Lower lobe of right lung (tissue), 2 donors: Measurements from ENCODE around the gene OMG. TPM values are rescaled to one million over a fixed set of nuclear protein-coding genes. Genes with fewer than 3 reads are reported as not detected.

Experiments
- ATAC-seq, 2 donors: fragments of 200-7000 bp; cut with Tn5 transposase; one replicate each; pipeline ENCODE4 v1.9.1; 2020 to 2022; ENCODE audit warnings: mild to moderate bottlenecking in 2 of 2, moderate library complexity in 2 of 2
- DNase-seq: peaks from one replicate; pipeline ENCODE4 v3.0.0-alpha.2; 2020
- H3K27ac ChIP-seq: fragments of 200-600 bp; one replicate; pipeline ENCODE4 v1.8.0; 2022
- H3K27me3 ChIP-seq: fragments of 200-600 bp; one replicate; pipeline ENCODE4 v1.8.0; 2022; ENCODE audit warnings: low read depth
- H3K36me3 ChIP-seq: fragments of 200-600 bp; one replicate; pipeline ENCODE4 v1.8.0; 2022; ENCODE audit warnings: mild to moderate bottlenecking
- H3K4me1 ChIP-seq: fragments of 200-600 bp; one replicate; pipeline ENCODE4 v1.8.0; 2022
- H3K4me3 ChIP-seq: fragments of 200-600 bp; one replicate; pipeline ENCODE4 v1.8.0; 2022; ENCODE audit warnings: mild to moderate bottlenecking
- H3K9me3 ChIP-seq: fragments of 200-600 bp; one replicate; pipeline ENCODE4 v1.8.0; 2022
- intact Hi-C: fragments of 100-400 bp; cut with DNase I; formaldehyde crosslinking; loops from one replicate; pipeline ENCODE4 v1.11.0; 2022
- total RNA-seq: library from RNA; stranded (reverse); fragmentation: NEBNext Ultra II Directional; extraction: Animal tissue kit (Norgen Biotek cat#: 25700); gene quantifications from one replicate; pipeline ENCODE4 v1.2.1, GENCODE V29; 2021
- TF ChIP-seq, protein P1 (sequence below): fragments of 200-600 bp; IDR thresholded peaks from one replicate; pipeline ENCODE4 v1.8.0; 2022; ENCODE audit warnings: antibody characterized with exemption, mild to moderate bottlenecking
- donor health status: DM: no; HTN: yes; CAD: no; lungs with severe emphysema.

Gene OMG
- total RNA-seq, 1 donor from 2014 or later: 12.4 TPM

DNA sequence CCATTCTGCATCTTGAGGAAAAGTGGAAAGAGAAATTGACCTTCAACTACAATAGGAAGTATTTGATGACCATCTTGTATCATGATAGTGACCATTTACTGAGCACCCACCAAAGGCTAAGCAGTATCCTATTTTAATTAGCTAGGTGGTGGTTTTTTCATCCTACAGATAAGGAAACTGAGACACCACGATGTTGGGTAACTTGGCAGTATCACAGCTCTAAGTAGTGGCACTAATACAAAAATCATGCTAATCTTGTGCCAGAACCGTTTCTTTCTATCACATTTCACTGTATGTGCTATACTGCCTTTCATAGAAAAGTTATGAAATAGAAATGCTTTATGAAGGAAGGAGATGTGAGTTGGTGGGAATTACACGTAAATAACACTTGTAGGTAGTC is 14.5 kb upstream of the OMG start:
- intact Hi-C loops: no loop called here
- no peak for ATAC-seq
- TF ChIP-seq, protein P1, sequence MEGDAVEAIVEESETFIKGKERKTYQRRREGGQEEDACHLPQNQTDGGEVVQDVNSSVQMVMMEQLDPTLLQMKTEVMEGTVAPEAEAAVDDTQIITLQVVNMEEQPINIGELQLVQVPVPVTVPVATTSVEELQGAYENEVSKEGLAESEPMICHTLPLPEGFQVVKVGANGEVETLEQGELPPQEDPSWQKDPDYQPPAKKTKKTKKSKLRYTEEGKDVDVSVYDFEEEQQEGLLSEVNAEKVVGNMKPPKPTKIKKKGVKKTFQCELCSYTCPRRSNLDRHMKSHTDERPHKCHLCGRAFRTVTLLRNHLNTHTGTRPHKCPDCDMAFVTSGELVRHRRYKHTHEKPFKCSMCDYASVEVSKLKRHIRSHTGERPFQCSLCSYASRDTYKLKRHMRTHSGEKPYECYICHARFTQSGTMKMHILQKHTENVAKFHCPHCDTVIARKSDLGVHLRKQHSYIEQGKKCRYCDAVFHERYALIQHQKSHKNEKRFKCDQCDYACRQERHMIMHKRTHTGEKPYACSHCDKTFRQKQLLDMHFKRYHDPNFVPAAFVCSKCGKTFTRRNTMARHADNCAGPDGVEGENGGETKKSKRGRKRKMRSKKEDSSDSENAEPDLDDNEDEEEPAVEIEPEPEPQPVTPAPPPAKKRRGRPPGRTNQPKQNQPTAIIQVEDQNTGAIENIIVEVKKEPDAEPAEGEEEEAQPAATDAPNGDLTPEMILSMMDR: no peak
- Histone ChIP-seq H3K27me3 (no peaks in the 10 kb centered on the region), H3K27ac (peak overlapping the region; percentile 80), H3K4me1 (peaks cover 18% of the 10 kb centered on the region), H3K36me3 (no peaks in the 10 kb centered on the region), H3K4me3 (peak overlapping the region; percentile 42), H3K9me3 (no peaks in the 10 kb centered on the region)
- no peak for DNase-seq

DNA sequence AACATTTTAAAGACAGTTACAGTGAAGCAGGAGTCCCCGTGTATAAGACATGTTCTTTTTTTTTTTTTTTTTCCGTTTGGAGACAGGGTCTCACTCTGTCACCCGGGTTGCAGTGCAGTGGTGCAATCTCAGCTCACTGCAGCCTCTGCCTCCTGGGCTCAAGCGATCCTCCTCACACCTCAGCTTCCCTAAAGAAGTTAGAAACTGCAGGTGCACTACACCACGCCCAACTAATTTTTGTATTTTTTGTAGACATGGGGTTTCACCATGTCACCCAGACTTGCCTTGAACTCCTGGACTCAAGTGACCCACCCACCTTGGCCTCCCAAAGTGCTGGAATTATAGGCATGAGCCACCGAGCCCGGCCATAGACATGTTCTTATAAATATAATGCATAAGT is 13.8 kb upstream of the OMG start:
- no peak for DNase-seq

DNA sequence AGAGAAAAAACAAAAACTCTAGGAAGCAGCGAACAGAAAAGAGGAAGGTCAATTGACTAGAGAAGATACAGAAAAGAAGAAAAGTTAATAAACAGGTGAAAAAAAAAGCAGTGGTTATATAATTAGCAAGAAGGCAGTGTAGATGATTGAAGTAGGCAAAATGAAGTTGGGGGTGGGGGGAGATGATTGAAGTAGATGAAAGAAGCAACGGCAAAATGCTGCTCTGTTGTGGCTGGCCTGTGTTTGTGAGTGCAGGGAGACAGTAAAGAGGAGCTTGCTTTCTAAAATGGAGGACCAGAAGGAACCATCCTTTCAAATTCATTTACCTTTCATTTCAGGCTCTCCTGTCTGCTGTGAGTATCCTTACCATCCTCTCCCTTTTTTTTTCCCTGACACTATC is 13.2 kb upstream of the OMG start:
- TF ChIP-seq, protein P1: no peak
- intact Hi-C loops: no loop called here
- Histone ChIP-seq H3K27me3 (no peaks in the 10 kb centered on the region), H3K27ac (peak overlapping the region; percentile 80), H3K36me3 (peaks cover under 1% of the 10 kb centered on the region), H3K4me3 (peak overlapping the region; percentile 42), H3K4me1 (peaks cover 18% of the 10 kb centered on the region), H3K9me3 (no peaks in the 10 kb centered on the region)
- DNase-seq: no peak
- ATAC-seq: peak in 1 of 2 donors; percentile 22

More for the DNA sequence above, 13.8 kb upstream of the OMG start:
- peak overlapping the region; percentile 80 for H3K27ac ChIP-seq
- TF ChIP-seq, protein P1: no peak
- intact Hi-C loops: no loop called here
- no peak for ATAC-seq
- peaks cover 18% of the 10 kb centered on the region for H3K4me1 ChIP-seq
- no peaks in the 10 kb centered on the region for H3K36me3 ChIP-seq
- no peaks in the 10 kb centered on the region for H3K27me3 ChIP-seq
- peak overlapping the region; percentile 42 for H3K4me3 ChIP-seq
- no peaks in the 10 kb centered on the region for H3K9me3 ChIP-seq

DNA sequence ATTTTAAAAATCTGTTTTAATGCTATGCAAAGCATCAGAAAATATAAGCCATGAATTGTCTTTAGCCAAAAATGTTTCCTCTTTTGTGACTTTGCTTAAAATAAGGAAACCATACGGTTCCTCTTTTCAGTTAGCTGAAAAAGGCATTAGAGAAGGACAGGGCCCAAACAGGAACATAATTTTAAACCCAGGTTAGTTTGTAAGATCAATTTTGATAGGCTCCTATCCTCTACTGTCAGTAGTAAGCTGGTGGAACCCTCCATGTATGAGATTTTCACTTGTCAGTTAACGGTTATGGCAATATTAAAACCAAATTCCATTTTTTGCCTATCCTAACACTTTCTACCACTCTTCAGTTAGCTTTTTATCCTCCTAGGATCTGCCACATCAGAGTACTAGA is 12.5 kb upstream of the OMG start:
- no peaks in the 10 kb centered on the region for H3K9me3 ChIP-seq
- H3K36me3 ChIP-seq: peaks cover 7% of the 10 kb centered on the region
- intact Hi-C loops: no loop called here
- no peaks in the 10 kb centered on the region for H3K27me3 ChIP-seq
- peak overlapping the region; percentile 42 for H3K4me3 ChIP-seq
- peaks cover 11% of the 10 kb centered on the region for H3K4me1 ChIP-seq
- DNase-seq: no peak
- ATAC-seq: peak; percentile 50 to 76
- TF ChIP-seq, protein P1: no peak
- H3K27ac ChIP-seq: peak overlapping the region; percentile 80

DNA sequence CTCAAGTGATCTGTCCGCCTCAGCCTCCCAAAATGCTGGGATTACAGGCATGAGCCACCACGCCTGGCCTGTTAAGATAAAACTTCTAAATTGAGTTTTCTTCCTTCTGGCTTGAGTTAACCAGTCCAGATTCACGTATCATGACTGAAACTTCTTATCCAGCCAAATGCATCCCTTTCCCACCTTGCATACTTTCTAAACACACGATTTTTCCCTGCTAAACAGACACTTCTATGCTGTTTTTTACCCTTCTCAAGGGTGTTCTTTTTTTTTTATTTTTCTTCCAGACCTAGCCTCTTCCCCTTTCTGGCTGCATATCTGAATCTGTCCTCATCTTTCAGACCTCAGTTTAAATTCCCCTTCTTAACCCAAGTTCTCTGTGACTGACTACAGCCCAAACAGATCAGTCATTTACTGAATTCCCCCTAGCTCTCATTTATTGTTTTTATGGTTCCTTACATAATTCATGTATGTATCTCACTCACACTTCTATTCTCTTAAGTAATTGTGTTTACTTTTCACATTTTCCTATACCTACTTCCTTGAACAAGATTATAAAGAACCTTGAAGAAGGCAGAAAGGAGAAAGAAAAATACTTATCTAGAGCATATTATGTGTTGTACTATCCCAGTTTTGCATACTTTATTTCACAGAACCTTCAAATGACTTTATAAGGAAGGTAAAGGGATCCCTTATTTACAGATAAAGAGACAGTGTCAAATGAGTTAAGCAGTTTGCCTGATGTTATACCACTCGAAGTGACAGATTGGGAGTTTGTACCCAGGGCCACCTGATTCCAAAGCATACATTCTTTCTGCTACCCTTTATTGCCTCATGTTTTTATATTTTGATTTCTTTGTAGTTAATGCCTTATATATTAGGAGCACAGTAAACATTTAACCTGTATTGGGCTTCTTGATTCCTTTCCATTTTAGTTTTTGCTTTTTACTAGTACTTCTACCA is 11.6 kb upstream of the OMG start:
- H3K27ac ChIP-seq: peak overlapping the region; percentile 80
- no peaks in the 10 kb centered on the region for H3K27me3 ChIP-seq
- DNase-seq: no peak
- H3K4me3 ChIP-seq: peak overlapping the region; percentile 42
- H3K9me3 ChIP-seq: no peaks in the 10 kb centered on the region
- peaks cover 14% of the 10 kb centered on the region for H3K36me3 ChIP-seq
- TF ChIP-seq, protein P1: no peak
- peaks cover 10% of the 10 kb centered on the region for H3K4me1 ChIP-seq
- ATAC-seq: peak; percentile 47 to 48
- intact Hi-C loops: no loop called here
